HepG2 (cell line): ENCODE measurements around the gene BCAS1. TPM values are rescaled to one million over a fixed set of nuclear protein-coding genes. Genes with fewer than 3 reads are reported as not detected.

Source experiments
- ATAC-seq: fragments of 200-7000 bp; cut with Tn5 transposase; 3 replicates; pipeline ENCODE4 v1.9.1; 2020; ENCODE audit warnings: mild to moderate bottlenecking, moderate library complexity
- BruUV-seq: library from RNA; stranded (reverse); fragments of 400-500 nt; replicated peaks from 2 replicates; lab custom pipeline; 2021; lab: Mats Ljungman, UMichigan
- CTCF ChIA-PET: fragments of 300-600 bp; formaldehyde crosslinking; extraction: SDS; loops from one replicate; lab custom pipeline; 2021; ENCODE audit warnings: low total read pairs, inconsistent platforms, low intra/inter-chr PET ratio; lab: Yijun Ruan, JAX
- POLR2A ChIA-PET: fragments of 350-600 bp; sonication (Branson Sonifier 250); formaldehyde crosslinking; loops from one replicate; lab custom pipeline; 2020; ENCODE audit warnings: antibody characterized with exemption, inconsistent platforms; lab: Yijun Ruan, JAX
- DNase-seq: peaks from one replicate; pipeline ENCODE4 v3.0.0-alpha.2; 2015; ENCODE audit warnings: low spot score
- FAIRE-seq: peaks from 3 replicates; lab custom pipeline; 2011; peaks lifted over from hg19 to GRCh38; lab: Jason Lieb, UNC
- H2AFZ ChIP-seq: one replicate; pipeline ENCODE4 v1.6.1; 2011; ENCODE audit warnings: low read length, inconsistent platforms
- H3K27ac ChIP-seq: fragments of 300-600 bp; 3 replicates; pipeline ENCODE4 v1.8.0; 2011; ENCODE audit warnings: mixed run types, mild to moderate bottlenecking, mixed read lengths, low read length, inconsistent platforms; ENCODE audit not compliant: insufficient read depth; ENCODE audit errors: extremely low read length
- H3K27me3 ChIP-seq, 2 experiments: fragments of 200-600 bp in 1 of 2; 2 replicates in 1 of 2; 3 replicates in 1 of 2; pipeline versions ENCODE4 v1.6.0 to v1.8.0; 2011; ENCODE audit warnings: low read length in 2 of 2, mild to moderate bottlenecking in 2 of 2, moderate library complexity in 2 of 2, inconsistent platforms in 1 of 2; ENCODE audit not compliant: insufficient read depth in 2 of 2, control insufficient read depth in 1 of 2
- H3K36me3 ChIP-seq, 2 experiments: fragments of 200-600 bp in 1 of 2; replicated peaks in 1 of 2; 2 replicates in 1 of 2; 3 replicates in 1 of 2; pipeline versions ENCODE4 v1.5.1 to v1.8.0; 2011; ENCODE audit warnings: low read length in 2 of 2, inconsistent platforms in 1 of 2; ENCODE audit not compliant: insufficient read depth in 2 of 2, control insufficient read depth in 1 of 2
- H3K4me1 ChIP-seq: 2 replicates; pipeline ENCODE4 v1.5.1; 2012; ENCODE audit warnings: low read length, inconsistent platforms; ENCODE audit not compliant: insufficient read depth
- H3K4me2 ChIP-seq: 2 replicates; pipeline ENCODE4 v1.6.0; 2011; ENCODE audit warnings: low read depth, low read length, inconsistent platforms
- H3K4me3 ChIP-seq, 3 experiments: fragments of 200-600 bp in 1 of 3; sonication (generic), shearing (Covaris generic) in 1 of 3; replicated peaks in 1 of 3; 2 replicates each; pipeline ENCODE4 v1.5.1; 2011 to 2016; ENCODE audit warnings: low read length in 3 of 3, inconsistent platforms in 2 of 3, low read depth in 2 of 3, mild to moderate bottlenecking in 2 of 3, control low read depth in 1 of 3, mixed read lengths in 1 of 3; ENCODE audit not compliant: insufficient read depth in 1 of 3
- H3K79me2 ChIP-seq: one replicate; pipeline ENCODE4 v1.6.1; 2011; ENCODE audit warnings: low read length, inconsistent platforms; ENCODE audit not compliant: insufficient read depth
- H3K9ac ChIP-seq: 2 replicates; pipeline ENCODE4 v1.6.0; 2011; ENCODE audit warnings: mild to moderate bottlenecking, low read depth, low read length, inconsistent platforms; ENCODE audit not compliant: insufficient read depth
- H3K9me3 ChIP-seq: 2 replicates; pipeline ENCODE4 v1.5.1; 2012; ENCODE audit warnings: mild to moderate bottlenecking, low read length
- H4K20me1 ChIP-seq: 2 replicates; pipeline ENCODE4 v1.6.0; 2011; ENCODE audit warnings: inconsistent platforms, mild to moderate bottlenecking, low read length, moderate library complexity; ENCODE audit not compliant: insufficient read depth
- BRCA1 ChIP-seq: sonication (generic); formaldehyde crosslinking; IDR thresholded peaks from 2 replicates; pipeline ENCODE4 v1.4.0; 2020; ENCODE audit warnings: missing genetic modification reagents
- KAT8 ChIP-seq: IDR thresholded peaks from 2 replicates; pipeline ENCODE4 v1.6.1; 2016; ENCODE audit warnings: missing genetic modification reagents, missing compliant biosample characterization
- ZNF629 ChIP-seq: sonication (generic); formaldehyde crosslinking; conservative IDR thresholded peaks from 2 replicates; pipeline ENCODE4 v1.5.0; 2020; ENCODE audit warnings: missing genetic modification reagents
- WGBS: methylation state at CpG from one replicate; pipeline ENCODE4 v1.1.6; 2017; ENCODE audit warnings: low lambda C conversion rate; 5-methylcytosine and 5-hydroxymethylcytosine counted together
- in situ Hi-C: cut with HindIII; loops from 2 replicates; pipeline ENCODE4 v1.10.0; 2017; ENCODE audit warnings: low pct_unique_long_range_greater_than_20kb; ENCODE audit not compliant: extremely low pct_ligation_motif_present
- intact Hi-C: fragments of 100-400 bp; cut with micrococcal nuclease; formaldehyde crosslinking; loops from one replicate; pipeline ENCODE4 v1.10.0; 2022; ENCODE audit not compliant: unreplicated experiment
- polyA plus RNA-seq, 8 experiments: library from polyadenylated mRNA; depleted of rRNA in 3 of 8; stranded (reverse) in 7 of 8; unstranded in 1 of 8; fragments of >200 nt; fragmentation: Illumina TruSeq in 4 of 8; extraction: Trizol in 4 of 8; gene quantifications; 2 replicates each; pipeline versions ENCODE4 v1.2.1 to v1.2.3, GENCODE V29; 2011 to 2016; ENCODE audit warnings: low read depth in 4 of 8, missing spikeins in 1 of 8, mixed read lengths in 1 of 8; ENCODE audit not compliant: insufficient read depth in 1 of 8
- total RNA-seq, 5 experiments: library from RNA; depleted of rRNA; stranded (reverse); fragments of >200 nt; fragmentation: Illumina TruSeq; extraction: Trizol; gene quantifications; 2 replicates each; pipeline ENCODE4 v1.2.3, GENCODE V29; 2016; ENCODE audit warnings: low read depth in 1 of 5

The BCAS1 gene
- total and polyA plus RNA-seq, 2 of the 13 experiments (the other 11 are each of a cell fraction or from before 2014, with no cell fraction given) = 0.55 to 0.91 TPM

GRCh38 chr20:54063992-54064676, 6.3 kb downstream of the BCAS1 start:
- H3K4me3 ChIP-seq = no peak overlapping the region
- H3K27ac ChIP-seq = no peak overlapping the region
- ATAC-seq (no peak), DNase-seq (no peak), FAIRE-seq (no peak)
- no peaks in the 10 kb centered on the region for H4K20me1 ChIP-seq
- no peaks in the 10 kb centered on the region; a peak in 1 of 5 replicates for H3K27me3 ChIP-seq
- ChIA-PET CTCF (interaction anchor here (1.6 kb wide), 1 partner anchor 485 kb away, joined by 4 read pairs; no protein-coding TSS in a partner anchor), POLR2A (no interaction called here)
- 79% methylated on average over 10 of the region's 11 CpGs for WGBS
- no peak overlapping the region for H2AFZ ChIP-seq
- TF ChIP-seq BRCA1 (CRISPR knock-in tag) = no peak
- no peak overlapping the region for H3K9ac ChIP-seq
- H3K79me2 ChIP-seq = no peaks in the 10 kb centered on the region
- no peaks in the 10 kb centered on the region for H3K36me3 ChIP-seq
- no peak overlapping the region for H3K4me2 ChIP-seq
- peaks cover 29% of the 10 kb centered on the region for H3K4me1 ChIP-seq
- H3K9me3 ChIP-seq = no peaks in the 10 kb centered on the region
- in situ Hi-C loops (loop anchor here (5.0 to 10.0 kb wide), 2 partner anchors 117 to 489 kb away; no protein-coding TSS in a partner anchor), intact Hi-C loops (loop anchor here (2.0 kb wide), 1 partner anchor 485 kb away; no protein-coding TSS in a partner anchor)
- no TSS peak for BruUV-seq

GRCh38 chr20:54063580-54063979, 6.8 kb downstream of the BCAS1 start:
- Histone ChIP-seq H3K27me3 (no peaks in the 10 kb centered on the region; a peak in 1 of 5 replicates), H3K9me3 (no peaks in the 10 kb centered on the region), H3K4me3 (no peak overlapping the region), H3K9ac (no peak overlapping the region), H3K36me3 (no peaks in the 10 kb centered on the region), H2AFZ (no peak overlapping the region), H3K4me2 (no peak overlapping the region), H3K79me2 (no peaks in the 10 kb centered on the region), H3K27ac (no peak overlapping the region), H4K20me1 (no peaks in the 10 kb centered on the region), H3K4me1 (peaks cover 24% of the 10 kb centered on the region)
- CTCF ChIA-PET = interaction anchor here (1.0 to 1.6 kb wide), 4 partner anchors 33 to 651 kb away, joined by 3 to 5 read pairs (median 4); no protein-coding TSS in a partner anchor
- no peak for FAIRE-seq
- no peak for ATAC-seq
- 49% methylated on average over 3 of the region's 3 CpGs for WGBS
- intact Hi-C loops = loop anchor here (2.0 kb wide), 1 partner anchor 485 kb away; no protein-coding TSS in a partner anchor
- DNase-seq = no peak
- TF ChIP-seq KAT8 (CRISPR knock-in tag) (no peak), ZNF629 (peak; percentile 61)
- POLR2A ChIA-PET = no interaction called here
- no TSS peak for BruUV-seq
- in situ Hi-C loops = loop anchor here (5.0 to 10.0 kb wide), 2 partner anchors 116 to 489 kb away; no protein-coding TSS in a partner anchor
